Keratinocyte (primary cell): ENCODE measurements around the gene DTX4. TPM values are rescaled to one million over a fixed set of nuclear protein-coding genes. Genes with fewer than 3 reads are reported as not detected.

ENCODE experiments used
- DNase-seq: peaks from one replicate; pipeline ENCODE4 v3.0.0-alpha.2; 2011; ENCODE audit warnings: low read depth, missing footprints, low spot score
- FAIRE-seq: peaks from 2 replicates; lab custom pipeline; 2011; peaks lifted over from hg19 to GRCh38; lab: Jason Lieb, UNC
- H2AFZ ChIP-seq: 2 replicates; pipeline ENCODE4 v1.6.0; 2012; ENCODE audit warnings: low read length, control low read depth, inconsistent platforms; ENCODE audit not compliant: control insufficient read depth
- H3K27ac ChIP-seq: 2 replicates; pipeline ENCODE4 v1.5.1; 2011; ENCODE audit warnings: low read length; ENCODE audit not compliant: control insufficient read depth, insufficient read depth
- H3K27me3 ChIP-seq: 3 replicates; pipeline ENCODE4 v1.6.0; 2011; ENCODE audit warnings: low read length; ENCODE audit not compliant: control insufficient read depth, insufficient read depth; ENCODE audit errors: extremely low read depth
- H3K36me3 ChIP-seq, 2 experiments: 2 replicates in 1 of 2; 3 replicates in 1 of 2; pipeline ENCODE4 v1.5.1; 2011; ENCODE audit warnings: low read length in 2 of 2, mild to moderate bottlenecking in 1 of 2; ENCODE audit not compliant: control insufficient read depth in 2 of 2, insufficient read depth in 2 of 2; ENCODE audit errors: extremely low read depth in 1 of 2
- H3K4me1 ChIP-seq: 3 replicates; pipeline ENCODE4 v1.5.1; 2011; ENCODE audit warnings: low read length; ENCODE audit not compliant: control insufficient read depth, insufficient read depth; ENCODE audit errors: extremely low read depth
- H3K4me2 ChIP-seq: 3 replicates; pipeline ENCODE4 v1.6.0; 2011; ENCODE audit warnings: low read depth, low read length; ENCODE audit not compliant: control insufficient read depth, insufficient read depth; ENCODE audit errors: extremely low read depth
- H3K4me3 ChIP-seq, 3 experiments: fragments of 200-600 bp in 1 of 3; sonication (generic) in 1 of 3; 2 replicates in 2 of 3; 3 replicates in 1 of 3; pipeline ENCODE4 v1.5.1; 2011 to 2016; ENCODE audit warnings: low read length in 3 of 3, mild to moderate bottlenecking in 3 of 3, control low read depth in 2 of 3, inconsistent platforms in 1 of 3, low read depth in 1 of 3, mixed read lengths in 1 of 3, mixed run types in 1 of 3, moderate library complexity in 1 of 3; ENCODE audit not compliant: control insufficient read depth in 2 of 3, insufficient read depth in 2 of 3; ENCODE audit errors: extremely low read depth in 1 of 3
- H3K79me2 ChIP-seq: 2 replicates; pipeline ENCODE4 v1.6.0; 2012; ENCODE audit warnings: low read length; ENCODE audit not compliant: control insufficient read depth, insufficient read depth
- H3K9ac ChIP-seq: 3 replicates; pipeline ENCODE4 v1.6.0; 2011; ENCODE audit warnings: low read length; ENCODE audit not compliant: control insufficient read depth, insufficient read depth; ENCODE audit errors: extremely low read depth
- H3K9me1 ChIP-seq: 3 replicates; pipeline ENCODE4 v1.6.0; 2011; ENCODE audit warnings: low read length; ENCODE audit not compliant: control insufficient read depth, insufficient read depth; ENCODE audit errors: extremely low read depth
- H3K9me3 ChIP-seq: 2 replicates; pipeline ENCODE4 v1.5.1; 2012; ENCODE audit warnings: low read depth, low read length; ENCODE audit not compliant: control insufficient read depth
- H4K20me1 ChIP-seq: 3 replicates; pipeline ENCODE4 v1.6.0; 2011; ENCODE audit warnings: low read length; ENCODE audit not compliant: control insufficient read depth, insufficient read depth; ENCODE audit errors: extremely low read depth
- EZH2 ChIP-seq: IDR thresholded peaks from one replicate; pipeline ENCODE4 v1.6.1; 2012; ENCODE audit warnings: inconsistent platforms, mild to moderate bottlenecking, low read length, moderate library complexity
- dilution Hi-C: fragments of 300-500 bp; cut with MboI; formaldehyde crosslinking; loops from one replicate; pipeline ENCODE4 v1.7.0; 2020; ENCODE audit warnings: low sequenced_read_pairs; ENCODE audit not compliant: extremely low pct_ligation_motif_present
- polyA plus RNA-seq, 5 experiments: library from polyadenylated mRNA; depleted of rRNA in 3 of 5; stranded (reverse) in 3 of 5; stranded (forward) in 1 of 5; unstranded in 1 of 5; fragments of >200 nt; gene quantifications; 1 replicate in 1 of 5; 2 replicates in 3 of 5; 3 replicates in 1 of 5; pipeline versions ENCODE4 v1.2.1 to v1.2.3, GENCODE V29; 2011 to 2012; ENCODE audit warnings: missing spikeins in 2 of 5, low read depth in 1 of 5, low replicate concordance in 1 of 5
- TF ChIP-seq, protein P1 (sequence below), 3 experiments: IDR thresholded peaks in 1 of 3; conservative IDR thresholded peaks in 1 of 3; optimal IDR thresholded peaks in 1 of 3; 2 replicates in 2 of 3; 3 replicates in 1 of 3; pipeline versions ENCODE3 to v1.5.1; 2011; ENCODE audit warnings: low read length in 3 of 3, mild to moderate bottlenecking in 3 of 3, moderate library complexity in 2 of 3, control low read depth in 1 of 3, inconsistent platforms in 1 of 3; ENCODE audit not compliant: insufficient read depth in 2 of 3; ENCODE audit errors: extremely low read depth in 1 of 3

Gene DTX4
- polyA plus RNA-seq, 1 donor (not counting 4 experiments of a cell fraction or from before 2014, with no cell fraction given), result 1.6 TPM

DNA sequence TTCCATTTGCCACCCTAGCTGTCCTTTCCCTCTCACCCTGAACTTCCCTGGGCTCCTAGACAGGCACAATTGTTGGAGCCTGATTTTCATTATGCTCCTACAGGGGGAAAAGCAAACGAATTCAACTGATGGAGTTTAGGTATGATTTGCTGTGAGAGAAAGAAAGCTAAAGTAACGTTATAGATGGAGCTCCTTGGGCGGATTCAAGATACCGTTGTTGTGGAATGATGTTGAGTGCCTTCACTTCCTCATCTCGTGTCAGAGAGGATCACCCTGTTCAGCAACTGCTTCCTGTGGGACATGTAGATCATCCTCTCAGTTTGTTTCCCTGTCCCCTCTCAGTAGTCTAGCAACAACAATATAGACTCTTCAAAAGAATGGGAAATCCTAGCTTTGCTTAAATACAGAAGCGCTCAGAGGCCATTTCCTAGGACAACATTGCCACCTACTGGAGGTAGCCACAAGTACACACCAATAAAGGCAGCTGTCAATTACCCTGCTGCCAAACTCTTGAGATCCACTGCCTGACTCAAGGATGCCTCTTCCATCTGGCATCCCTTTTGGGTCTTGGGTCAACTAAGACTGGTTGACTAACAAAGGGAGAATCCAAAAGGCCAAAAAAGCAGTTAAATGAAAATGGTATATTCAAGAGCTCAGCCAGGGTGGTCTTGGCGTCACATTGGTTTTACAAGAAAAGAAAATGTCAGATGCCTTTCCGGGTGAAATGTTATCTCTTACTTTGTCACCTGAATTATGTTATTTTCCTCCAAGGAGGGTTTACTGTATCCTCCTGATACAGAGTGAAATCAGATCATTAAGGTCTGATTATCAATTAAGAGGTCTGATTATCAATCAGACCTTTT, 13.5 kb upstream of the DTX4 start:
- no peaks in the 10 kb centered on the region for H3K79me2 ChIP-seq
- H2AFZ ChIP-seq, result no peak overlapping the region
- H3K9me1 ChIP-seq, result no peaks in the 10 kb centered on the region
- H4K20me1 ChIP-seq, result no peaks in the 10 kb centered on the region
- no peak overlapping the region for H3K4me3 ChIP-seq
- dilution Hi-C loops, result loop anchor here (10.0 kb wide), 1 partner anchor 554 kb away; no protein-coding TSS in a partner anchor
- H3K27me3 ChIP-seq, result no peaks in the 10 kb centered on the region
- no peak for TF ChIP-seq EZH2
- TF ChIP-seq, protein P1, sequence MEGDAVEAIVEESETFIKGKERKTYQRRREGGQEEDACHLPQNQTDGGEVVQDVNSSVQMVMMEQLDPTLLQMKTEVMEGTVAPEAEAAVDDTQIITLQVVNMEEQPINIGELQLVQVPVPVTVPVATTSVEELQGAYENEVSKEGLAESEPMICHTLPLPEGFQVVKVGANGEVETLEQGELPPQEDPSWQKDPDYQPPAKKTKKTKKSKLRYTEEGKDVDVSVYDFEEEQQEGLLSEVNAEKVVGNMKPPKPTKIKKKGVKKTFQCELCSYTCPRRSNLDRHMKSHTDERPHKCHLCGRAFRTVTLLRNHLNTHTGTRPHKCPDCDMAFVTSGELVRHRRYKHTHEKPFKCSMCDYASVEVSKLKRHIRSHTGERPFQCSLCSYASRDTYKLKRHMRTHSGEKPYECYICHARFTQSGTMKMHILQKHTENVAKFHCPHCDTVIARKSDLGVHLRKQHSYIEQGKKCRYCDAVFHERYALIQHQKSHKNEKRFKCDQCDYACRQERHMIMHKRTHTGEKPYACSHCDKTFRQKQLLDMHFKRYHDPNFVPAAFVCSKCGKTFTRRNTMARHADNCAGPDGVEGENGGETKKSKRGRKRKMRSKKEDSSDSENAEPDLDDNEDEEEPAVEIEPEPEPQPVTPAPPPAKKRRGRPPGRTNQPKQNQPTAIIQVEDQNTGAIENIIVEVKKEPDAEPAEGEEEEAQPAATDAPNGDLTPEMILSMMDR (optimal IDR thresholded peaks at IDR 0.05 in 1 of 3, IDR thresholded peaks at IDR 0.05 in 1 of 3, conservative IDR thresholded peaks at IDR 0.05 in 1 of 3; ENCODE audit: extremely low read depth in 1 of 3, insufficient read depth in 2 of 3, low read length in 3 of 3), result peak; percentile 65 to 84 (median 80)
- H3K27ac ChIP-seq, result no peak overlapping the region
- FAIRE-seq (peak; percentile 74), DNase-seq (no peak)
- no peak overlapping the region for H3K9ac ChIP-seq
- no peaks in the 10 kb centered on the region for H3K4me1 ChIP-seq
- no peaks in the 10 kb centered on the region for H3K9me3 ChIP-seq
- no peak overlapping the region for H3K4me2 ChIP-seq
- H3K36me3 ChIP-seq, result no peaks in the 10 kb centered on the region

DNA sequence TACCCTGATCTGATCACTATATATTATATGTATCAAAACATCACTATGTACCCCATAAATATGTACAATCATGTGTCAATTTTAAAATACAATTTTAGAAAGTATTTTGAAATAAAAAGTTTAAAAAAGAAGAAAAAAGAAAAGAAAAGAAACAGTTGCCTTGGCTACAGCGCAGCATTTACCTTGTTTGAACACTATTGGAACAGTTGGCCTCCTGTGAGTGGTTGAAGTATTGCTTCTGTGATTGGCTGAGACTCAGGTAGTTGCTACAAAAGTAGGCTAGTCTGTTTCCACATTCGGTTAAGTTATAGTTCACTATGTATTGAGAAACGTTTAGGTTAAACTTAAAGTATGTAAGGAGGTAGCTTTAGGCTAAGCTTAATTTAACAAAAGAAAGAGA, 7.9 kb upstream of the DTX4 start:
- H4K20me1 ChIP-seq, result no peaks in the 10 kb centered on the region
- DNase-seq (no peak), FAIRE-seq (no peak)
- H3K27ac ChIP-seq, result no peak overlapping the region
- no peaks in the 10 kb centered on the region for H3K79me2 ChIP-seq
- H3K4me2 ChIP-seq, result no peak overlapping the region
- no peak for TF ChIP-seq EZH2
- TF ChIP-seq, protein P1 (optimal IDR thresholded peaks at IDR 0.05 in 1 of 3, IDR thresholded peaks at IDR 0.05 in 1 of 3, conservative IDR thresholded peaks at IDR 0.05 in 1 of 3; ENCODE audit: extremely low read depth in 1 of 3, insufficient read depth in 2 of 3, low read length in 3 of 3), result no peak
- no peaks in the 10 kb centered on the region for H3K36me3 ChIP-seq
- no peak overlapping the region for H2AFZ ChIP-seq
- no peaks in the 10 kb centered on the region for H3K27me3 ChIP-seq
- dilution Hi-C loops, result no loop called here
- no peaks in the 10 kb centered on the region for H3K4me1 ChIP-seq
- no peaks in the 10 kb centered on the region for H3K9me1 ChIP-seq
- H3K9ac ChIP-seq, result no peak overlapping the region
- no peak overlapping the region for H3K4me3 ChIP-seq
- no peaks in the 10 kb centered on the region for H3K9me3 ChIP-seq
